Activated CD8-positive, alpha-beta memory T cell treated with anti-CD3 and anti-CD28 coated beads for 1 hour (primary cell): Measurements from ENCODE around the gene LHPP.
"Not testable (repeated sequence)": the region's sequence is repeated elsewhere in the genome, so short reads cannot be mapped to it uniquely, and the experiment has no call there.

Source experiments
- DNase-seq, 2 donors: peaks; one replicate each; pipeline ENCODE4 v3.0.0-alpha.2; 2020; ENCODE audit warnings: low read depth in 1 of 2; ENCODE audit errors: extremely low read depth in 1 of 2

LHPP gene

DNA sequence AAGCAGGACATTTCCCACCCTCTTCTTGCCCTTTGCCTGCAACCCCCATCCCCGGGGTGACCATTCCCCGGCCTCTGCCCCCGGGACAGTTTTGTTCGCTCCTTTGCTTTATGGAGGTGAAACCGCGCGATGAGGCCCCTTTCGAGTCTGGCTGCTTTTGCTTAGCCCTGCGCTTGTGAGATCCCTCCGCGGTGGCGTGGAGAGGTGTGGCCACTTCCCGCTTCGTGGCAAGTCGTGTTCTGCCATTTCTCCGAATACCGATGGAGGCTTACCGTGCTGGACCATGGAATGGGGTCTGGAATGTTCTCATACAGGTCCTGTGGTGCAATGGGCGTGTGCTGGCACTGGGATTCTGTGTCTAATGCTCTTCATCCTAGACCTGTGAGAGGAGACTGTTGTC is 106.7 kb downstream of the LHPP start:
- DNase-seq: no peak

- DNase-seq: no peak
Measured at GRCh38 chr10:124568848-124569622, 107.4 kb downstream of the LHPP start.

DNA sequence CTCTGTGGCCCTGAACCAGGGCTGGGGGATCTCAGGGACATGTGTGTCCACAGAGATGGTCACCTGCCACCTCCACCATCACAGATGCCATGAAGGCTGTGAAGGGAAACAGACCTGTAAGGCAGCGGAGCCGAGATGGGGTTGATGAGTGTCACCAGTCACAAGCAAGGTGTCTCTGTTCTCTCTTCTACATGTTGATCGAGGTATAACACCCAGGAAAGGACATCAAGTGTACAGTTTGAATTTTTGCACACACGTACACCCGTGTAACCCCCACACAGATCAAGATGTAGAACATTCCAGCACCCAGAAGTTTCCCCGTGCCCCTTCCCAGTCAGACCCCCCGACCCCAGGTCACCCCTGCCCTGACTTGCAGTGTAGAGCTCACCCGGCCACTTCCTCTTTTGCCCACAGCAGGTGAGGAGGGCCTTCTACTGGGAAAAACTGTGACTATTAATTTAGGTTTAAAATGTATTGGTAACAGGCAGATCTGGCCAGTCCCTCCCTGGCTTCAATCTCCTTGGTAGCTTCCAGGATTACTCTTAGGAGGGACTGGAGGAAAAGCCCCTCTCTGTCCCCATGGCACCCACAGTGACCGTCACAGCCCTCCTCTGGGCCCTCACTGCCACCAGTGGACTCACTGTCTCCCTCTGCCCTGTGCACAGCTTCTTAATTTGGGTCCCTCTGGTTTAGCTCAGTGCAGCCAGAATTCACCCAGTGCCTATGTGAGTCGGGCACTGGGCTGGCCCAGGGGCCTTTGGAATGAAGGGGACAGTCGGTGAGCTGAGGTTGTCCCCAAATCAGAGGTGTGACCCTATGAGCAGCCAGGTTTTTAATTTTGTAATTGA is 108.2 kb downstream of the LHPP start:
- no peak for DNase-seq

DNA sequence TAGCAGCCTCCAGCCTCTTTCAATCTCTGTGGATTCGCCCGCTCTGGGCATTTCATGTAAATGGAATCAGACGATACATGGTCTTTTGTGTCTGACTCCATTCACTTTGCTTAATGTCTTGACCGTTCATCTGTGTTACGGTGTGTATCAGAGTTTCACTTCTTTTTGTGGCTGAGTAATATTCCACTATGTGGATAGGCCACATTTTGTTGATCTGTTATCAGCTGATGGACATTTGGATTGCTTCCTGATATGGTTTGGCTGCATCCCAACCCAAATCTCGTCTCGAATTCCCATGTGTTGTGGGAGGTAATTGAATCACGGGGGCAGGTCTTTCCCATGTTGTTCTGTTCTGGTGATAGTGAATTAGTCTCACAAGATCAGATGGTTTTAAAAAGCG is 109.0 kb downstream of the LHPP start:
- DNase-seq: no peak

- DNase-seq: no peak
Measured at GRCh38 chr10:124572751-124573150, 111.1 kb downstream of the LHPP start.

DNA sequence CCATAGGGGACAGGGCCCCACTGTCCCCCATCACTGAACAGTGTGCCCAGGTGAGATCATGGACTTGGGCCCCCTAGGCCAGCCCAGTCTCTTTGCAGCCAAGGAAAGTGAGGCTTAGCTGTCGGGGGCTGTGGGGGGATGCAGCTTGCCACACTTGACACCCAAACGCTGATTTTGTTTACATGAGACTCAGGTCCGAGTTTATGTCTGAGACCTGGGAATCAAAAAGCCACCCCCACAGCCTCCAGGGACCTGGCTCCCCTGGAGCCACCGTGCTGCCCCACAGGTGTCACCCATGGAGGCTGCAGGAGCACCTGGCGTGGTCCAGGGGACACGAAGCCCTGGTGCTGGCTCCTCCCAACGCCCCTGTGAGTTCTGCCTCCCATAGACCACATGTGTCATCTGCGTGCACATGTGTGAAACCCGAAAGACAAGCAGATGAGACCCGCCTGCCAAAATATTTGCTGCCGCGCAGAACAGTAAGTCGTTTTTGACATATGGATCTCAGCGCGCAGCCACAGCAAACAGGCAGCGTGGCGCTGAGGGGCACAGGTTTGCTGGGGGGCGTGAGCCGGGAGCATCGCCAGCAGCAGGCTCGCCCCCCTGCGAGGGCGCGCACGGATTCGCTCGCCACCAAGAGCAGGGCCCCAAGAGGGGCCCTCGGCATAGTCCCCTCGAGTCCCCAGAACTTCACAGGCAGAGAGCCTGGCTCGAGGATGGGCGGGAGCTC is 112.3 kb downstream of the LHPP start:
- DNase-seq: no peak

DNA sequence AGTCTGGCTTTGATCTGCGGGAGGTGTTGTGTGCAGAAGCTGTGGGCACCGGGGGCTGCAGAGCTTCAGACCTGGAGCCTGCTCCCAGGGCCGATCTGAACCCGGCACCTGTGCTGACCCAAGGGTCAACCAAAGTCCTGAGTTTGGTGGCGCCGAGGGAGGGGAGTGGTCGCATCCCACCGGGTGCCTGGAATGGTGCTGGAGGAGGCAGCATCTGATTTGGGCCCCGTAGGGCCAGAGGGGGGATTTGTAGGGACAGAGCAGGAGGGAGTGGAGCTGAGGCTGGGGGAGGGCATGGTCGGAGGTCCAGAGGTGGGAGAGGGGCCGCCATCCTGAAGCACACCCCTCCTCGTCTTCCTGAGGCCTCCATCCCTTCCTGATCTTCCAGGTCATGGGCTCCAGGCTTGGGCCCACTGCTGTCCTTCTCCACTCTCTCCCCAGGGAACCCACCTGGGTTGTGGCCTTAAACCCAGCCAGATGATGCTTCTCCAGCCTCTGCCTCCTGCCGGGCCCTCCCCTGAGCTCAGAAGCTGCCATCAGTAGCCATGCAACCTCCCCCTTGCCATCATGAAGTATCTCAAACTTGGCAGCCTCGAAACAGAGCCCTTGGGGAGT is 112.9 kb downstream of the LHPP start:
- DNase-seq: no peak

DNA sequence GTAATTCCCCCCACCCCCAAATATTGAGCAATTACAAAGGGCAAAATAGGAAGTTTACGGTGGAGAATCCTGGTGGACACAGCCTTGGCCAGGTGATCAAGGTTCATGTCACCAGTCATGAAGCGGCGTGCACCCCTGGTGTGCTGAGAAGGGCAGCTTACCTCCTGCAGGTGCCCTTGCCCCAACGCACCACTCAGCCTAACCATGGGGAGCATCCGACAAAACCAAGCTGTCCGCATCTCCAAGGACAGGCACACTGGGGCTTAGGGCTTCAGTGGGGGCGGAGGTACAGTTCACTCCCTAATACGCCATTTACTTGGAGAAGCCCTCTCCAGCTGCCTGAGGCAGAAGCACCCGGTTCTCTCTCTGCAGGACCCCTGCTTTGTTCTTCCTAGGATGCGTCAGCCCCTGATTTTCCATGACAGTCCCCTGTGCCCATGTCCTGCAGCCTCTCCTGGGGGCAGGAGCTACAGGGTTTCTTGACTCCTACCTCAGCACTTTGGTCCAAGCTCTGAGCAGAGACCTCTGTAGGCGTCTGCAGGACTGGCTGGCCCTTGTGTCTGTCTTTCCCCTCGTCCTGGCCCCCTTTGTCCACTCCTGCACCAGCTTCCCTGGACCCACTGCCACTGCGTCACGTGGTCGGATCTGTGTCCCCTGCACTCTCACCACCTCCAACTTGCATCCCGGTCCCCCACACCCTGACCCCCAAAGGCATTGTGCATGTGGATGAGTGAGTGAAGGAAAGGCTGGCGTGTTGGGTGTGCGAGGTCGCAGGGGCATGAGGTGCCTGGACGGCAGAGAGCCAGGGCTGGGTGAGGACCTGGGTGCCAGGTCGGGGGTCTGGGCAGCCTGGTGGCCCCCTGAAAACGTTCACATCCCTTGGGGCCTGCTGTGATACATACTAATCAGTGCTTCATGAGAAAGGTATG is 113.7 kb downstream of the LHPP start:
- DNase-seq: no peak

GRCh38 chr10:124576526-124577420 is 115.2 kb downstream of the LHPP start:
- no peak for DNase-seq

GRCh38 chr10:124577651-124578050 is 116.0 kb downstream of the LHPP start:
- no peak for DNase-seq

- DNase-seq: no peak
Measured at GRCh38 chr10:124578231-124579010, 116.8 kb downstream of the LHPP start.

GRCh38 chr10:124579011-124579399 is 117.4 kb downstream of the LHPP start:
- DNase-seq: no peak

DNA sequence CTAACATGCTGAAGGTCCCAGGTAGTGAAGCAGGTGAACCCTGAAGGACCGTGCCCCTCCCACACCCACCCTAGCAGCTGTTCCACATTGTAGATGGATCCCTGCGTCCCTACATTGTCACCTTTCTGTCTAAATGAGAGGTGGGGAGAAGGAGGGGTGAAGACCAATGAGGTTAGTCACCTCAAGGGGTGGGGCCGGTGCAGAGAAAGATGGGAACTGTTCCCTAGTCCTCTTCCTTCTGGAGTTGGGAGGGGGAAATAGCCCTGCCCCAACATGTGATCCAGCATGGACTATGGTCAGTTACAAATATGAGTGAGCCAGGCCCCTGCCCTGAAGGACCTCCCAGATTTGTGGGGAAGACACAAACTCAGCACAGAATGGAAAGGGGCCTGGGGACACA is 124.5 kb downstream of the LHPP start:
- DNase-seq: no peak

- DNase-seq: no peak
Measured at GRCh38 chr10:124587811-124588211, 126.2 kb downstream of the LHPP start.

- DNase-seq: not testable (repeated sequence)
Measured at GRCh38 chr10:124588341-124588735, 126.7 kb downstream of the LHPP start.

DNA sequence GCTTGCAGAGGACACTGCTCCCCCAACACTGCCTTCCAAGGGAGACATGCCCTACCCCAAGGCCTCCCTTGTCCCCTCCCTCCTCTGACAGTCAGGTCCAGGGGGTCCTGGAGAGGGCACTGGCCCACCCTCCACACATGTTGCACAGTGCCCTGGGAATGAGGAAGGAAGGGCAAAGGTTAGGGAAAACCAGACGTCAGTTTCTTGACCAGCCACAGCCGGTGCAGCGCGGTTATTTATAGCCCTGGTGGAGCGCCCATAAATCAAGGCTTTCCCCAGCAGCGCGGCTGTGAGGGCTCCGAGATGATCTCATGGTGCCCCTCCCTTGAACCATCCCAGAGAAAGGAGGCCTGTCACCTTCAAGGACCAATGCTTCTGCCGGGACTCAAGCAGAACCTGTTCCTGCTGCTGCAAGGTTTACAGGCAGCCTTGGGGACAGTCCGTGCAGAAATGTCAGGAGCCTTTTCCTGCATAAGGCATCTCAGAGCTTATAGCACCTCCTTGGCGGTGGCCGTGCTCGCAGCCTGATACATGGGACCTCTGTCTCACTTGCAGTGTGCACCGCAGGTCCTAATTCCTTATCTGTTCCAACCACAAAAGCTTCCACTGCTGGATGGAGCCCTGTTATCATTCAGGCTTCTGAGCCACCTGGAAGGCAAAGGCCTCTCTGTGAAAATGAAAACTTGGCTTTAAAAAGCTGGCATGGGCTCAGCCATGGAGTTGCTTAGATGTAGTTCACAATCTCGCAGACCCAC is 127.3 kb downstream of the LHPP start:
- no peak for DNase-seq

DNA sequence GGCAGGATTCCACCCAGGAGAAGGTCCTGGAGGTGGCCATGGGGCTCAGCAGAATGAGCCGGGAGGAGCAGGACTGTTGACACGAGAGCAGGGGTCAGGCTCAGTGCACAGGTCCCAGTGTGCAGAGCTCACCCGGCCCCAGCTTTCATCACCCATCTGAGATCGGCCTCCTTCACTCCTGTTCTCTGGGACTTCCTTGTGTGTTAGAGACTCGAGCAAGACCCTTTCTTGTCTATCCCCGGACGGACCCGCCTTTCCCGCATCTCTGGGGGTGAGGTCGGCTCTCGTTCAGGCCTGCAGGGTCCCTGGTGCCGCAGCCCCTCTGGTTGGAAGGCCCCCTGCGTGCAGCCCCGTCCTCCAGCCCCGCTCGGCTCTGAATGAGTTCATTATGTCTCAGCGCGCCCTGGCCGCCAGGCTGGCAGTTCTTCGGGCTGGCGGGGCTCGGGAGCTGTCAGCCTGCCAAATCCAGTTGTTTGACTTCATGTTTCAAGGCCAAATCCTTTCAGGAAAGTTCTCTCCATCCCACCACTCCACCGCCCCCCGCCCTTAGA is 127.9 kb downstream of the LHPP start:
- no peak for DNase-seq
